Stimulated activated CD8-positive, alpha-beta memory T cell treated with anti-CD3 and anti-CD28 coated beads, Interleukin-12 subunit alpha, Interleukin-12 subunit beta, amount 100 ng/mL, for 24 hours (primary cell): Measurements from ENCODE around the gene ZNF74.
"Not testable (repeated sequence)": the region's sequence is repeated elsewhere in the genome, so short reads cannot be mapped to it uniquely, and the experiment has no call there.

ENCODE experiments used
- DNase-seq: peaks from one replicate; pipeline ENCODE4 v3.0.0-alpha.2; 2020; ENCODE audit errors: extremely low read depth

Gene ZNF74

GRCh38 chr22:20400606-20401375 lies 6.8 kb downstream of the ZNF74 start:
- DNase-seq = no peak

GRCh38 chr22:20401376-20402014 lies 7.5 kb downstream of the ZNF74 start:
- no peak for DNase-seq

DNA sequence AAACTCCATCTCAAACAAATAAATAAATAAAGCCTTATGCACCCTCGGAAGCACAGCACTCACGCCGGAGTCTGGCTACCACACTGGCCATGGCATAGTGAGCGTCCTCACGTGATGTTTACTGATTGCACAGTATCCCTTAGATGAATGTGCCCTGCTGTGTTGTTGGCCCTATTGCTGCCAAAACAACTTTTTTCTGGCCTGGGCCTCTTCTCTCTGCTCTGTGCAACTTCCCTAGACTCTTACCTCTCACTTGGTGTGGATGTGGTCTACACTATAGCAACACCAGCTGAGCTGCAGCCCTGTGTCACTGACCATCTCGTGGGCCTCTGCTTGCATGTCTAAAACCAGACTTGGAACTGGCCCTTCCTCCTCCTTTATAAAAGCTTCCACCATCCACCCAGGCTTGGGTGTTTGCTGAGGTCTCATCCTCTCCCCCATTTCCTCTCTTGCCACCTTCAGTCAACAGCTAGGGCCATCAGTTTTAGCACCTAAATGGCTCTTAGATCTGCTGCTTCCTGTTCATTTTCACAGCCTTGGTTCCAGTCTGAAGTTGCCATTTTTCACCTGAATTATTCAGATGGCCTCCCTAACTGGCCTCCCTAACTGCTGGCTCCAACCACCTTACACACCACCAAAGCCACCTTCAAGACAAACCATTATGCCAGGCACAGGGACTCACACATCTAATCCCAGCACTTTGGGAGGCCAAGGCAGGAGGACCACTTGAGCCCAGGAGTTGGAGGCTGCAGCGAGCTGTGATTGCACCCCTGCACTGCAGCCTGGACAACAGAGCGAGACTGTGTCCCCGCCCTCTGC lies 9.2 kb downstream of the ZNF74 start:
- no peak for DNase-seq

DNA sequence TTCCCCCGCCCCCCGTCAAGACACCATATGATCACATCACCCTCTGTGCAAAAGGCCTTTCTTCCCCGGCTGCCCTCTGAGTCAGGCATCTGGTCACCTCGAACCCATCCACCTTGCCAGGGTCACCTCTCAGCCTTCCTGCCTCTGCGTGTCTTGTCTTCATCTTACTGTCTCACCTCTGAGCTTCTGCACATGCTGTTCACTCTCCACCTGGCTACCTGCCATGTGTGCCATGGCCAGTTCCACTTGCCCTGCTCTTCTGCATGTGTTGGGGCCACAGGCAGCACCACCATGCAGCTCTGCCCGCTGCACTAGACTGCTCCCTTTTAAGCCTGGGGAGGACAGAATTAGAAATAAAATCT lies 9.8 kb downstream of the ZNF74 start:
- no peak for DNase-seq

GRCh38 chr22:20404881-20405280 lies 10.9 kb downstream of the ZNF74 start:
- DNase-seq = no peak

DNA sequence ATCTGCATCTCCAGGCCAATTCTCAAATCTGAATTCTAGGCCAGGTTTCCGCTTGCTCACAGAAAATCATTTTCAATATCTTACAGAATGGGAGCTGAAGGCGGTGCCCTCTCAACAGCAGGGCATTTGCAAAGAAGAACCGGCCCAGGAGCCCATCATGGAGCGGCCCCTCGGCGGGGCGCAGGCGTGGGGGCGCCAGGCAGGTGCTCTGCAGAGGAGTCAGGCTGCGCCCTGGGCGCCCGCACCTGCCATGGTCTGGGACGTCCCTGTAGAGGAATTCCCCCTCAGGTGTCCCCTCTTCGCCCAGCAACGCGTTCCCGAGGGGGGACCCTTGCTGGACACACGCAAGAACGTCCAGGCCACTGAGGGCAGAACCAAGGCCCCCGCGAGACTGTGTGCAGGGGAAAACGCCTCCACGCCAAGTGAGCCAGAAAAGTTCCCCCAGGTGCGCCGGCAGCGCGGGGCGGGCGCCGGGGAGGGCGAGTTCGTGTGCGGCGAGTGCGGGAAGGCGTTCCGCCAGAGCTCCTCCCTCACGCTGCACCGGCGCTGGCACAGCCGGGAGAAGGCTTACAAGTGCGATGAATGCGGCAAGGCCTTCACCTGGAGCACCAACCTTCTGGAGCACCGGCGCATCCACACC lies 11.5 kb downstream of the ZNF74 start:
- DNase-seq = no peak

- no peak for DNase-seq
These were observed 12.2 kb downstream of the ZNF74 start for GRCh38 chr22:20405931-20406685.

GRCh38 chr22:20406686-20407408 lies 12.9 kb downstream of the ZNF74 start:
- DNase-seq = no peak

DNA sequence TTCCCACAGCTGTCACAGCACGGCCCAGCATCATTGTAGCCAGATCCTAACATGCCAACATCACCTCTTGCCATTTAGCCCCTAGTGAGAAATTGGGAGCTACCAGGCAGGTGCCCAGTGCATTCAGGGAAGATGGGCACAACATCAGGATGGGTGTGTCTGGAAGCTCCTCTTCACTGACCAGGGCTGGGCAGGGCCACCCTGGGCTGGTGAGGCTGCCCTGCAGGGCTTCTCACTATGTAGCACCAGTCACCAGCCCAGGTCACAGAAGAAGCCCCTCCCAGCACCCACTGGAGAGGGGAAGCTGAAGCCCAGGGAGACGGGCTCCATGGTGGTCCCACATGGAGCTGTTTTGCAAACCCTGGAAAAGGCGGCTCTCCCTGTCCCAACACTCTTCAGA lies 13.9 kb downstream of the ZNF74 start:
- no peak for DNase-seq

DNA sequence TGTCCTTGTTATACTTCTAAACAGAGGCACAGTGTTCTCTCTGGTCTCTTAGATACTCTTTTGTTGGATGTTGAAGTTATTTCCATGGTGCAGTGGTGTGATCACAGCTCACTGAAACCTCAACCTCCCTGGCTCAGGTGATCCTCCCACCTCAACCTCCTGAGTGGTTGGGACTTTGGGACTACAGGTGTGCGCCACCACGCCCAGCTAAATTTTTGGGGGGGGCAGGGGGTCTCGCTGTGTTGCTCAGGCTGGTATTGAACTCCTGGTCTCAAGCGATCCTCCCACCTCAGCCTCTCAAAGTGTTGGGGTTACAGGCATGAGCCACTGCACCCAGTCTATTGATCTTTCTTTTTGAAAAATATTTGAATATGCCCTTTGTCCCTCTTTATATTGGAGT lies 14.9 kb downstream of the ZNF74 start:
- DNase-seq = no peak

- not testable (repeated sequence) for DNase-seq
These were observed 15.4 kb downstream of the ZNF74 start for GRCh38 chr22:20409385-20409784.

GRCh38 chr22:20412474-20413216 lies 18.7 kb downstream of the ZNF74 start:
- no peak for DNase-seq

GRCh38 chr22:20413217-20414058 lies 19.5 kb downstream of the ZNF74 start:
- DNase-seq = no peak

GRCh38 chr22:20414059-20414440 lies 20.1 kb downstream of the ZNF74 start:
- DNase-seq = no peak

GRCh38 chr22:20414450-20414849 lies 20.5 kb downstream of the ZNF74 start:
- DNase-seq = no peak

GRCh38 chr22:20415241-20415640 lies 21.3 kb downstream of the ZNF74 start:
- DNase-seq = not testable (repeated sequence)

DNA sequence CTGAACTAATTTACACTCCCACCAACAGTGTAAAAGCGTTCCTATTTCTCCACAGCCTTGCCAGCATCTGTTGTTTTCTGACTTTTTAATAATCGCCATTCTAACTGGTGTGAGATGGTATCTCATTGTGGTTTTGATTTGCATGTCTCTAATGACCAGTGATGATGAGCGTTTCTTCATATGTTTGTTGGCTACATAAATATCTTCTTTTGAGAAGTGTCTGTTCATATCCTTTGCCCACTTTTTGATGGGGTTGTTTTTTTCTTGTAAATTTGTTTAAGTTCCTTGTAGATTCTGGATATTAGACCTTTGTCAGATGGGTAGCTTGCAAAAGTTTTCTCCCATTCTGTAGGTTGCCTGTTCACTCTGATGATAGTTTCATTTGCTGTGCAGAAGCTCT lies 21.7 kb downstream of the ZNF74 start:
- DNase-seq = not testable (repeated sequence)

DNA sequence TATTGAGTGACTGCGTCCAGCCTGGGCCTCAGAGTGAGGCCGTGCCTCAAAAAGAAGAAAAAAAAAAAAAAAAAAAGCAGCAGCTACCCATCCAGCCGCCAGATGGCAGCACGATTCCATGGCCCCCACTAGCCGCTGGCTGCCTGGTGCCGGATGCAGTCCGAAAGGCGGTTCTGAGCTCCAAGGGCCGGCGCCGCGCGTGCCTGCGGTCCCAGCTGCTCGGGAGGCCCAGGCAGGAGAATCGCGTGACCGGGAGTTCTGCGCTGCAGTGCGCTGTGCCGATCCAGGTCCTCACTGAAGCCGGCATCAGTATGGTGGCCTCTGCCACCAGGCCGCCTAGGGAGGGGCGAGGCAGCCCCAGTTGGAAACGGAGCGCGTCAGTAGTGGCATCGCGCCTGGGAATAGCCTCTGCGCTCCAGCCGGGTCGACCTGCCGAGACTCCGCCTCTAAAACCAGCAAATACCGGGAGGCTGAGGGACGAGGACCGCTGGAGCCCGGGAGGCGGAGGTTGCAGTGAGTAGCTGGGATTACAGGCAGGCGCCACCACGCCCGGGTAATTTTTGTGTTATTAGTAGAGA lies 24.3 kb downstream of the ZNF74 start:
- DNase-seq = no peak

GRCh38 chr22:20419664-20419951 lies 25.7 kb downstream of the ZNF74 start:
- no peak for DNase-seq
